Neural progenitor cell (in vitro differentiated cells): Measurements from ENCODE around the gene TEX53. TPM values are rescaled to one million over a fixed set of nuclear protein-coding genes. Genes with fewer than 3 reads are reported as not detected.

Experiments used
- DNase-seq: peaks from one replicate; pipeline ENCODE4 v3.0.0-alpha.2; 2016; ENCODE audit warnings: low spot score
- H2AFZ ChIP-seq: fragments of 200-600 bp; sonication (generic); replicated peaks from 2 replicates; pipeline ENCODE4 v1.6.1; 2016; ENCODE audit warnings: antibody characterized with exemption
- H3F3A ChIP-seq: fragments of 200-600 bp; sonication (generic); 2 replicates; pipeline ENCODE4 v1.6.1; 2016; ENCODE audit warnings: antibody characterized with exemption, low read depth
- H3K27ac ChIP-seq: fragments of 200-600 bp; sonication (generic); 2 replicates; pipeline ENCODE4 v1.5.1; 2016; ENCODE audit warnings: mild to moderate bottlenecking
- H3K27me3 ChIP-seq: fragments of 200-600 bp; sonication (generic); 2 replicates; pipeline ENCODE4 v1.6.1; 2016; ENCODE audit warnings: mild to moderate bottlenecking, moderate library complexity
- H3K36me3 ChIP-seq: fragments of 200-600 bp; sonication (generic); 2 replicates; pipeline ENCODE4 v1.5.1; 2016
- H3K4me1 ChIP-seq: fragments of 200-600 bp; sonication (generic); 2 replicates; pipeline ENCODE4 v1.6.1; 2016; ENCODE audit warnings: mixed run types
- H3K4me2 ChIP-seq: fragments of 200-600 bp; sonication (generic); 2 replicates; pipeline ENCODE4 v1.6.1; 2016
- H3K4me3 ChIP-seq: fragments of 200-600 bp; sonication (generic); 2 replicates; pipeline ENCODE4 v1.5.1; 2016
- H3K79me2 ChIP-seq: fragments of 200-600 bp; sonication (generic); 2 replicates; pipeline ENCODE4 v1.6.1; 2016; ENCODE audit warnings: low read depth
- H3K9ac ChIP-seq: fragments of 200-600 bp; sonication (generic); 2 replicates; pipeline ENCODE4 v1.6.1; 2016
- H3K9me3 ChIP-seq: fragments of 200-600 bp; sonication (generic); 2 replicates; pipeline ENCODE4 v1.5.1; 2016; ENCODE audit warnings: low read depth
- H4K20me1 ChIP-seq: fragments of 200-600 bp; sonication (generic); 2 replicates; pipeline ENCODE4 v1.6.1; 2016; ENCODE audit warnings: low read depth
- H3K27ac Mint-ChIP-seq: 3 replicates; pipeline ENCODE4 v1.8.0; 2021; ENCODE audit warnings: mixed read lengths
- H3K27me3 Mint-ChIP-seq: 2 replicates; pipeline ENCODE4 v1.8.0; 2022; ENCODE audit warnings: low read depth, mild to moderate bottlenecking, inconsistent platforms, moderate library complexity, mixed read lengths; ENCODE audit not compliant: insufficient read depth
- H3K36me3 Mint-ChIP-seq: 3 replicates; pipeline ENCODE4 v1.8.0; 2021; ENCODE audit warnings: mixed read lengths
- H3K4me1 Mint-ChIP-seq: 3 replicates; pipeline ENCODE4 v1.8.0; 2021; ENCODE audit warnings: mixed read lengths
- H3K4me3 Mint-ChIP-seq: 3 replicates; pipeline ENCODE4 v1.8.0; 2021; ENCODE audit warnings: mild to moderate bottlenecking, moderate library complexity, mixed read lengths
- H3K9me3 Mint-ChIP-seq: 3 replicates; pipeline ENCODE4 v1.8.0; 2020; ENCODE audit warnings: mixed read lengths
- EZH2 ChIP-seq: fragments of 200-600 bp; sonication (generic); IDR thresholded peaks from 2 replicates; pipeline ENCODE4 v1.6.1; 2017; ENCODE audit warnings: antibody characterized with exemption, mild to moderate bottlenecking, moderate library complexity
- EZH2phosphoT487 ChIP-seq: fragments of 200-600 bp; sonication (generic); IDR thresholded peaks from 2 replicates; pipeline ENCODE4 v1.6.1; 2017; ENCODE audit warnings: antibody characterized with exemption
- total RNA-seq: library from RNA; depleted of rRNA; stranded (reverse); fragments of >200 nt; gene quantifications from 2 replicates; pipeline ENCODE4 v1.2.3, GENCODE V29; 2015; ENCODE audit warnings: low replicate concordance
- TF ChIP-seq, protein P1 (sequence below): fragments of 200-600 bp; sonication (generic); IDR thresholded peaks from 2 replicates; pipeline ENCODE4 v1.5.1; 2017; ENCODE audit warnings: antibody characterized with exemption, mild to moderate bottlenecking

Gene TEX53
- total RNA-seq, 1 donor from 2014 or later = not detected

DNA sequence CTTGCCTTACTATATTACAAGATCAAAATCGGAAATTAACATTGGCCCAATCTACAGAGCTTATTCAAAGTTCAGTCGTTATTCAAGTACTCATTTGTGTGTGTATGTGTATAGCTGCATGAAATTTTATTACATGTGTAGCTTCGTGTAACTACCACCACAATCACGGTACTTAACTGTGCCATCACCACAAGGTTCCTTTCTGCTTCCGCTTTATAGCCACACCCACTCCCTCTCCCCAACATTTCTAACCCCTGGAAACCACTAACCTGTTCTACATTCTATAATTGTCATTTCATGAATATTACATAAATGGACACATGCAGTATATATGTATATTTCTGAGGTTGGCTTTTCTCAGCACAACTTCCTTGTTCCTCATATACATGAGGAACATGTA is 28.3 kb upstream of the TEX53 start:
- no peaks in the 10 kb centered on the region for H3K27me3 ChIP-seq
- H3K27ac ChIP-seq = no peak overlapping the region
- no peaks in the 10 kb centered on the region for H3F3A ChIP-seq
- Mint-ChIP-seq H3K4me3 (no peak overlapping the region), H3K27me3 (no peaks in the 10 kb centered on the region), H3K4me1 (no peaks in the 10 kb centered on the region), H3K9me3 (no peaks in the 10 kb centered on the region), H3K36me3 (no peaks in the 10 kb centered on the region), H3K27ac (no peak overlapping the region)
- TF ChIP-seq, protein P1, sequence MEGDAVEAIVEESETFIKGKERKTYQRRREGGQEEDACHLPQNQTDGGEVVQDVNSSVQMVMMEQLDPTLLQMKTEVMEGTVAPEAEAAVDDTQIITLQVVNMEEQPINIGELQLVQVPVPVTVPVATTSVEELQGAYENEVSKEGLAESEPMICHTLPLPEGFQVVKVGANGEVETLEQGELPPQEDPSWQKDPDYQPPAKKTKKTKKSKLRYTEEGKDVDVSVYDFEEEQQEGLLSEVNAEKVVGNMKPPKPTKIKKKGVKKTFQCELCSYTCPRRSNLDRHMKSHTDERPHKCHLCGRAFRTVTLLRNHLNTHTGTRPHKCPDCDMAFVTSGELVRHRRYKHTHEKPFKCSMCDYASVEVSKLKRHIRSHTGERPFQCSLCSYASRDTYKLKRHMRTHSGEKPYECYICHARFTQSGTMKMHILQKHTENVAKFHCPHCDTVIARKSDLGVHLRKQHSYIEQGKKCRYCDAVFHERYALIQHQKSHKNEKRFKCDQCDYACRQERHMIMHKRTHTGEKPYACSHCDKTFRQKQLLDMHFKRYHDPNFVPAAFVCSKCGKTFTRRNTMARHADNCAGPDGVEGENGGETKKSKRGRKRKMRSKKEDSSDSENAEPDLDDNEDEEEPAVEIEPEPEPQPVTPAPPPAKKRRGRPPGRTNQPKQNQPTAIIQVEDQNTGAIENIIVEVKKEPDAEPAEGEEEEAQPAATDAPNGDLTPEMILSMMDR = no peak
- no peak for TF ChIP-seq EZH2
- no peak for TF ChIP-seq EZH2phosphoT487
- H3K36me3 ChIP-seq = no peaks in the 10 kb centered on the region
- H3K9ac ChIP-seq = no peak overlapping the region
- no peaks in the 10 kb centered on the region for H3K4me1 ChIP-seq
- H3K79me2 ChIP-seq = no peaks in the 10 kb centered on the region
- no peak overlapping the region for H3K4me3 ChIP-seq
- H3K9me3 ChIP-seq = no peaks in the 10 kb centered on the region
- H2AFZ ChIP-seq = no peak overlapping the region
- no peak for DNase-seq
- H3K4me2 ChIP-seq = no peak overlapping the region
- no peaks in the 10 kb centered on the region for H4K20me1 ChIP-seq

DNA sequence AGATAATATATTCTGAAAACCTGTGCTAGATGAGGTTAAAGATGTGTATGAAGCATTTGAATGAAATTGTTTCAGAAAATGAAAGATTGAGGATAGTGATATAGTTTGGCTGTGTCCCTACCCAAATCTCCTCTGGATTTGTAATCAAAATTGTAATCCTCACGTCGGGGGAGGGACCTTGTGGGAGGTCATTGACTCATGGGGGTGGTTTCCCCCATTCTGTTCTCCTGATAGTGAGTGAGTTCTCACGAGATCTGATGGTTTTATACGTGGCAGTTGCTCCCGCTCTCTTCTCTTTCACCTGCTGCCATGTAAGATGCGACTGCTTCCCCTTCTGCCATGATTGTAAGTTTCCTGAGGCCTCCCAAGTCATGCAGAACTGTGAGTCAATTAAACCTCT is 26.4 kb upstream of the TEX53 start:
- Histone ChIP-seq H3F3A (no peaks in the 10 kb centered on the region), H3K79me2 (no peaks in the 10 kb centered on the region), H2AFZ (no peak overlapping the region), H3K9me3 (no peaks in the 10 kb centered on the region), H3K4me1 (no peaks in the 10 kb centered on the region), H3K27ac (no peak overlapping the region), H3K36me3 (no peaks in the 10 kb centered on the region), H3K4me2 (no peak overlapping the region), H3K9ac (no peak overlapping the region), H4K20me1 (no peaks in the 10 kb centered on the region), H3K4me3 (no peak overlapping the region), H3K27me3 (no peaks in the 10 kb centered on the region)
- Mint-ChIP-seq H3K36me3 (no peaks in the 10 kb centered on the region), H3K4me1 (peaks cover 6% of the 10 kb centered on the region), H3K27ac (no peak overlapping the region), H3K9me3 (no peaks in the 10 kb centered on the region), H3K27me3 (no peaks in the 10 kb centered on the region), H3K4me3 (no peak overlapping the region)
- no peak for DNase-seq
- TF ChIP-seq, protein P1 = no peak
- TF ChIP-seq EZH2phosphoT487 (no peak), EZH2 (no peak)

DNA sequence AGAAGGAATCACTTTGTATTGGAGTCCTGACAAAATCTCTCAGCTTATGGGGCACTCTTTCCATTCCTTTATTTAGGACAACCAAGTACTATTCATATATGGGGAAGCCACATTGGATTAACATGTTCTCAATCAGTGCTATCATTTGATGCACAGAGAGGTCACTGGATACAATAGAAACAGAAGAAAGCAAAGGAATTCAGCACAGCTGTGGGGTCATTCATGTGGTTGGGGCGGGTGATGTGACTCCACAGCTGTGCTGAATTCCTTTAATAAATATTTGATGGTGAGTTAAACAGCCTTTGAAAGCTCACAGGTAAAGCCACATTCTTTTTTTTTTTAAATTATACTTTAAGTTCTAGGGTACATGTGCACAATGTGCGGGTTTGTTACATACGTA is 25.2 kb upstream of the TEX53 start:
- Mint-ChIP-seq H3K27ac (no peak overlapping the region), H3K4me1 (peaks cover 6% of the 10 kb centered on the region), H3K36me3 (no peaks in the 10 kb centered on the region), H3K4me3 (no peak overlapping the region), H3K9me3 (no peaks in the 10 kb centered on the region), H3K27me3 (no peaks in the 10 kb centered on the region)
- no peak overlapping the region for H3K4me3 ChIP-seq
- no peaks in the 10 kb centered on the region for H3K36me3 ChIP-seq
- H2AFZ ChIP-seq = no peak overlapping the region
- H3K27ac ChIP-seq = no peak overlapping the region
- no peaks in the 10 kb centered on the region for H3K9me3 ChIP-seq
- H3K79me2 ChIP-seq = no peaks in the 10 kb centered on the region
- no peaks in the 10 kb centered on the region for H3K27me3 ChIP-seq
- TF ChIP-seq, protein P1 = no peak
- H3K9ac ChIP-seq = no peak overlapping the region
- H3K4me2 ChIP-seq = no peak overlapping the region
- no peak for DNase-seq
- no peaks in the 10 kb centered on the region for H3F3A ChIP-seq
- H3K4me1 ChIP-seq = no peaks in the 10 kb centered on the region
- H4K20me1 ChIP-seq = no peaks in the 10 kb centered on the region
